ENCODE results near the gene TTC34.

Gene TTC34

DNA sequence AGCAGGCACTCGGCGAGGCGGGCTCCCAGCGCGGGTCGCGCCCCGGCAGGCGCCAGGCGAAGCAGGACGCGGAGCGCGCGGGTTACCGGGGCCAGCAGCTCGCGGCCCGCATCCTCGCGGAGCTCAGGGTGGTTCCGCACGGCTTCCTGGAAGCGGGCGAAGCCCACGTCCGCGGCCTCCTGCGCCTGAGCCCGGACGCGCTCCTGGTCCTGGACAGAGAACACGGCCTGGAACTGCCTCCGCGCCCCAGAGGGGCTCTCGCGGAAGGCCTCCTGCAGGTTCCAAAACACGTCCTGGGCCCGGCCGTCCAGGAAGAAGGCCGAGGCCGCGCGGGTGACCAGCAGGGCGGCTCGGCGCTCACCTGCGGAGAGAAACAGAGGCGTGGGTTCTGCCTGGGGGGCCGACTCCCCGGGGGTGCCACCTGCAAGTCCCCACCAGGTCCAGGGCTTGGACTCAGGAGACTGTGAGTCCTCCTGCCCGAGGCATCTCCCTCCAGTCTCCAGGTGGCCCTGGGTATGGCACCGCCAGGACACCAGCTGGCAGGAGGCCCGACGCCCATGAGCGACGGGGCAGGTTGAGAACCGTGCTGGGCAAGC is 11.4 kb downstream of the TTC34 start:
- no peak for DNase-seq (ENCODE audit: low read depth, low spot score)
- TF ChIP-seq, protein P1, sequence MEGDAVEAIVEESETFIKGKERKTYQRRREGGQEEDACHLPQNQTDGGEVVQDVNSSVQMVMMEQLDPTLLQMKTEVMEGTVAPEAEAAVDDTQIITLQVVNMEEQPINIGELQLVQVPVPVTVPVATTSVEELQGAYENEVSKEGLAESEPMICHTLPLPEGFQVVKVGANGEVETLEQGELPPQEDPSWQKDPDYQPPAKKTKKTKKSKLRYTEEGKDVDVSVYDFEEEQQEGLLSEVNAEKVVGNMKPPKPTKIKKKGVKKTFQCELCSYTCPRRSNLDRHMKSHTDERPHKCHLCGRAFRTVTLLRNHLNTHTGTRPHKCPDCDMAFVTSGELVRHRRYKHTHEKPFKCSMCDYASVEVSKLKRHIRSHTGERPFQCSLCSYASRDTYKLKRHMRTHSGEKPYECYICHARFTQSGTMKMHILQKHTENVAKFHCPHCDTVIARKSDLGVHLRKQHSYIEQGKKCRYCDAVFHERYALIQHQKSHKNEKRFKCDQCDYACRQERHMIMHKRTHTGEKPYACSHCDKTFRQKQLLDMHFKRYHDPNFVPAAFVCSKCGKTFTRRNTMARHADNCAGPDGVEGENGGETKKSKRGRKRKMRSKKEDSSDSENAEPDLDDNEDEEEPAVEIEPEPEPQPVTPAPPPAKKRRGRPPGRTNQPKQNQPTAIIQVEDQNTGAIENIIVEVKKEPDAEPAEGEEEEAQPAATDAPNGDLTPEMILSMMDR (IDR thresholded peaks at IDR 0.05; ENCODE audit: low read depth, low read length), result no peak
- no peak overlapping the region for H3K4me3 ChIP-seq (ENCODE audit: low read depth, low read length)
- in situ Hi-C loops (cut with HindIII; ENCODE audit: low sequenced_read_pairs), result no loop called here

DNA sequence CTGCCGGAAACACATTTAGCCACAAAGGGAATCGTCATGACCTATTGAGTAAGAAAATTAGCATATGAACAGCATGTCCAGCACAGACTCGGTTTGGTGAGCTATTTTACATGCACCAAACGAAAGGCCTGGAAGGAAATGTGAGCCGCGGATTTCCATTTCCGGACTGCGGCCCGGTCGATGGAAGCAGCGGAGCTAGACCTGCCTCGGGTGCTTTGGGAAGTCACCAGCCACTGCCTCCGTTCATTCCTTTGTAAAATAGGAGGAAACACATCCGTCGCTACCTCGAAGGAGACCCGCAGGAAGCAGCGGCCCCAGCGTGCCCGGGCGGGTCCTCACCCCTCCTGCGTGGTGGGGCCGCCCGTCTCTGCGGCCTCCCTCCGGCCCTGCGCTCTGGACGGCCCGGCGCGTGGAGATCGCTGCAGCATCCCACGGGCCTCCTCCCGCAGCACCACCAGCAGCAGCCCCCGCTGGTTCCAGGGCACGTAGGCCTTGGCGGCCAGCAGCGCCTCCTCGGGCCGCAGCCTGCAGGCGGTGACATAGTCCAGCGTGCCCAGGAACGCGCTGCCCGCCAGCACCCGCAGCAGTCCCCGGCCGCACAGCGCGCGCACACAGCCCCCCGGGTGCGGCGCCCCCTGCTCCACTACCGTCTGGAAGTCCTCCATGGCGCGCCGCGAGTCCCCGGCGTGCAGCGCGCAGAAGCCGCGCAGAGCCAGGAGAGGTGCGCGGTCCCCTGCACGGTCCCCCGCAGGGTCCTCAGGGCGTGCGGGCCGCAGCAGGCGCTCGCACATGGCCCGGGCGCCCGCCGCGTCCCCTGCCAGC is 12.1 kb downstream of the TTC34 start:
- TF ChIP-seq, protein P1 (IDR thresholded peaks at IDR 0.05; ENCODE audit: low read depth, low read length), result no peak
- no peak overlapping the region for H3K4me3 ChIP-seq (ENCODE audit: low read depth, low read length)
- no peak for DNase-seq (ENCODE audit: low read depth, low spot score)
- in situ Hi-C loops (cut with HindIII; ENCODE audit: low sequenced_read_pairs), result no loop called here

DNA sequence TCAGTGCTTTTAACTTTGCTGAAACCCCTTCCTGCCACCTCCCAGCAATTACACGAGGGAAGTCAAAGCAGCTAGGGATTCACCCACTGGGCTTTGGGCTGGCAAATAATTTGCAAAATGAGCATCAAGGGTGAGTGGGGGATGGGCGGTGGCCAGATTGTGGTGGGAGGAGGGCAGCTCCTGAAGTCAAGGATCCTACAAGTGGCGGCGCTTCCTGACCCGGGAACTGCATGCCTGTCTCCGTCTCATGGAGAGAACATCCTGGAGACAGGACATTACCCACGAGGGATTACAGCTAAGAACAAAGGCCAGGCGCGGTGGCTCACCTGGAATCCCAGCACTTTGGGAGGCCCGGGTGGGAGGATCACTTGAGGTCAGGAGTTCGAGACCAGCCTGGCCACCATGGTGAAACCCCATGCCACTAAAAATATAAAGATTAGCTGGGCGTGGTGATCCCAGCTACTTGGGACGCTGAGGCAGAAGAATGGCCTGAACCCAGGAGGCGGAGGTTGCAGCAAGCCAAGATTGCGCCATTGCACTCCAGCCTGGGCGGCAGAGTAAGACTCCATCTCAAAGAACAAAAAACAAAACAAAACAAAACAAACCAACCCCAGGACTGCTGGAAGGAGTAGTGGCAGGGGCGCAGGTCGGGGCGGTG is 12.9 kb downstream of the TTC34 start:
- DNase-seq (ENCODE audit: low read depth, low spot score), result no peak
- in situ Hi-C loops (cut with HindIII; ENCODE audit: low sequenced_read_pairs), result no loop called here
- TF ChIP-seq, protein P1 (IDR thresholded peaks at IDR 0.05; ENCODE audit: low read depth, low read length), result no peak
- H3K4me3 ChIP-seq (ENCODE audit: low read depth, low read length), result no peak overlapping the region

DNA sequence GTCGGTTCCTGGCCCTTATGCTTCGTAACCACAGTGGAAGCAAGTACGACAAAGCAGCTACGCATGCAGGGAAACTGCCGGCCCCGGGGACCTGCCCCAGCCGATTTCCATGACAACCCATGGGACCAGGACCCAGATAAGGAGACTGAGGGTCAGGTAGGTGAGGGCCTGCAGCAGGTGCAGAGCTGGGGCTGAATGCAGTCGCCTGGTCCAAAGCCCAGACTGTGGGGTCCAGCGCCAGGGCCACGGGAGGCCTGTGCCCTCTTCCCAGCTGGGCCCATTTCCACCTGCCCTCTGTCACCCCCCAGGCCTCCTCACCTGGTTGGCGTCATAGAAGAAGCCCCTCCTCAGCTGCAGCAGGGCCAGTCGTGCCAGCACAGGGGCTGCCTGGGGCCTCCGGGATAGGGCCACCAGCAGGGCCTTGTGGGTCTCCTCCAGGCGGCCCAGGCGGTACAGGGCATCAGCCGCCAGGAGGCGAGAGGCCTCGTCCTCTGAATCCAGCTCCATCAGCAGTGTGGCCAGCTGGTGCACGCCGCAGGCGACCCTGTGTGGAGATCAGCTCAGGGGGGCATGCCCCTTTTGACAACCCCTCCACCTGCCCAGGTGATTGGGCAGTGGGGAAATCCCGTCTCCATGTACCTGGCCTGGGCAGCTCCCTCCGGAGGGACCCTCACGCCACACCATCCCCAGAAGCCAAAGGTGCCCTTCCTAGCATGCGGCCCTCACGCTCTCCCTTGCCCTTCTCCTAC is 14.2 kb downstream of the TTC34 start:
- in situ Hi-C loops (cut with HindIII; ENCODE audit: low sequenced_read_pairs), result no loop called here
- no peak overlapping the region for H3K4me3 ChIP-seq (ENCODE audit: low read depth, low read length)
- no peak for DNase-seq (ENCODE audit: low read depth, low spot score)
- TF ChIP-seq, protein P1 (IDR thresholded peaks at IDR 0.05; ENCODE audit: low read depth, low read length), result no peak

DNA sequence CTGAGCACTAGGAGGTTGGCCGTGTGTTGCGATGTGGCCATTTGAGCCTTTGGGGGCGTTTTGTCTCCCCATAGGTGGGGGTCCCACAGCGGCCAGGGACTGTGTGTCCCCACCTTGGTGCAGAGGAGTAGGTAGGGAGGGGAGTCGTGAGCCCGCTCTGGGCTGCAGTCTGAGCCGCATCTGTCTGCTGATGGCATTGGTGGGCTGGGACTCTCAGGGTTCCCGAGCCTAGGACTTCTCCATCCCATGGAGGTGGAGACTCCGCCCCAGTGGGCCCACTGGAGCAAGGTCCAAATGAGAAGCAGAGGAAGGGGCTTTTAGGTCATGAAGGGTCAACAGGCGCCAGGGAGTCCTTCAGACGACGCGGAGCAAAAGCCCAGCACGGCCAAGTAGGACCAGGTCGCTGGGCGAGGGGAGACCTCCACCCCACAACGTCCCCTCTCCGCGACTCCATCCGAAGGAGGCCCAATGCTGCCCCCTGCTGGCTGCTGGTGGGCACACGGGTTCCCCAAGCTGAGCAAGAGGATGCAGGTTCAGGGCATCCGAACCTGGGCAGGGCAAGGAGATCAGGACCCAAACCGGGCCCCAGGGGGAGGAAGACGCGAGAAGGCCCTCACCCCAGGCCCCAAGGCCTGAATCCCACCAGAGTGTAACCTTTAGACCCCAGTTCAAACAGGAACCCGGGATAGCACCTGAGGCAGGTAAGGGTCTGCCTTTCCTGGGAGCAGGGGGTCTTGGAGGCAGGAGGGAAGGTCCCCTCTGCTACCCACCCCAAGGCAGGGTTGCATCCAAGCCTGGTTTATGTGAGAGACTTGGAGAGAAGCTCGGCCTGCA is 14.9 kb downstream of the TTC34 start:
- H3K4me3 ChIP-seq (ENCODE audit: low read depth, low read length), result no peak overlapping the region
- no peak for DNase-seq (ENCODE audit: low read depth, low spot score)
- in situ Hi-C loops (cut with HindIII; ENCODE audit: low sequenced_read_pairs), result no loop called here
- TF ChIP-seq, protein P1 (IDR thresholded peaks at IDR 0.05; ENCODE audit: low read depth, low read length), result no peak
